HG02943 (cell line): ENCODE results near the gene ECHS1.

Experiments
- ATAC-seq: cut with Tn5 transposase; IDR thresholded peaks from one replicate; pipeline ENCODE4 v1.9.1; 2021; ENCODE audit warnings: mild to moderate bottlenecking, low read depth, moderate library complexity; ENCODE audit not compliant: unreplicated experiment

Gene ECHS1

GRCh38 chr10:133347710-133348517 is 25.2 kb downstream of the ECHS1 start:
- ATAC-seq: no peak

DNA sequence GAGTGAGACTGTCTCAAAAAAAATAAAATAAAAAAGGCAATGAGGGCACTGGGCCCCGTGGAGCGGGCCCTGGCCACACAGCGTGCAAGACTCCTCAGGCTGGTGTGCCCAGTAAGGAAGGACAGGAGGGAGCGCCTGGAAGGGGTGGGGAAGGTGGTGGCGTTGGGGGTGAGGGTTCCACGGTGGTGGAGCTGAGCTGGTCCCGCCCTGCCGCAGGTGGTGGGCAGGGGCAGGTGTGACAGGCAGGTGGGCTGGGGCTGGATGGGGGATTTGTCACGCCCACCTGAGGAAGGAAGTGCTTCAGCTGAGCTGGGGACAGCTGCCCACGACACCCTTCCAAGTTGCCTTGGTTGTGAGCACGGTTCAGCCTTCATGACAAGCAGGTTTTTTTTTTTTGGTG is 26.7 kb downstream of the ECHS1 start:
- ATAC-seq: no peak

DNA sequence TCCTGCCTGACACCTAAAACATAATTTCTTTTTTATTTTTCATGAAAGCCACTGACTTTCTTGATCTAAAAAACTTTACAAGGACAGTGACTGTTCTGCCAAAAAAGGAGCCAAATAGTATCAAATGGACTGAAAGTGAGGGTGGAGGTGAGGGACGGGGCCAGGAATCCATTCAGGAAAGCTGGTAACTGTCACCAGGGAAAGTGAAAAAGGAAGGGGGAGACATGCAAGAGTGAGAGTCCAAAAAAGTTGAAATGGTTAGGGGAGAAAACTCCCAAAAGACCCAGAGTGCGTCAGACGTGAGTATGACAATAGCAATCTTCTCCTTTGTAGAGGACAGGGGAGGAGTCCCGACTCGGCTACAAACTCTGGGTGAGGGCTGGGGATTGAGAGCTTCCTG is 28.9 kb downstream of the ECHS1 start:
- no peak for ATAC-seq

DNA sequence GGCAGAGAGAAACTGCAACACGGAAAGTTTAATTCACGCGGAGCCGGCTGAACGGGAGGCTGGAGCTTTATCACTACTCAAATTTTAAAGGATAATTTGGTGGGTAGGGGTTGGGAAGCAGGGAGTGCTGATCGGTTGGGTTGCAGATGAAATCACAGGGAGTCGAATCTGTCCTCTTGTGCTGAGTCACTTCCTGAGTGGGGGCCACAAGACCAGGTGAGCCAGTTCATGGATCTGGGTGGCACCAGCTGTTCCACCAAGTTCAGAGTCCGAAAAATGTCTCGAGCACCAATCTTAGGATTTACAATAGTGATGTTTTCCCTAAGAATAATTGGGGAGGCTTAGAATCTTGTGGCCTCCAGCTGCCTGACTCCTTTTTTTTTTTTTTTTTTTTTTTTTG is 29.6 kb downstream of the ECHS1 start:
- no peak for ATAC-seq

DNA sequence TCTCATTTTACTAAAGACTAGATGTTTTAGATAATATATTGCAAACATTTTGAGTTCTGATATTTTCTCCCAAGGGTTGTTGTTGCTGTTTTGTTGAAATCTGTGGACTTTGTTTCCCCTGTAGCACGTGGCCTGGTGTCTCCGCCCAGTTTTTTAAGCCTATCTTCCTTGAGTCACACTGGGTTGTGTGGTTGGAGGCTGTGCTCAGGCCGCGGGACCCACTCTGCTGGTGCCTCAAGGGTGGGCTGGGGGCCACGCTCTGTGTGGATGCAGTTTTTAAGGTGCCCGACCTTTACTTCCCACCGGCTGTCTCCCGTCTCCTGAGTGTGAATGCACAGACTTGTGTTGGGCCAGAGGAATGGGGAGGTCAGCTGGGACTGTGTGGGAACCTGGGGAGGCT is 30.2 kb downstream of the ECHS1 start:
- ATAC-seq: no peak

GRCh38 chr10:133341983-133342382 is 31.2 kb downstream of the ECHS1 start:
- ATAC-seq: no peak

DNA sequence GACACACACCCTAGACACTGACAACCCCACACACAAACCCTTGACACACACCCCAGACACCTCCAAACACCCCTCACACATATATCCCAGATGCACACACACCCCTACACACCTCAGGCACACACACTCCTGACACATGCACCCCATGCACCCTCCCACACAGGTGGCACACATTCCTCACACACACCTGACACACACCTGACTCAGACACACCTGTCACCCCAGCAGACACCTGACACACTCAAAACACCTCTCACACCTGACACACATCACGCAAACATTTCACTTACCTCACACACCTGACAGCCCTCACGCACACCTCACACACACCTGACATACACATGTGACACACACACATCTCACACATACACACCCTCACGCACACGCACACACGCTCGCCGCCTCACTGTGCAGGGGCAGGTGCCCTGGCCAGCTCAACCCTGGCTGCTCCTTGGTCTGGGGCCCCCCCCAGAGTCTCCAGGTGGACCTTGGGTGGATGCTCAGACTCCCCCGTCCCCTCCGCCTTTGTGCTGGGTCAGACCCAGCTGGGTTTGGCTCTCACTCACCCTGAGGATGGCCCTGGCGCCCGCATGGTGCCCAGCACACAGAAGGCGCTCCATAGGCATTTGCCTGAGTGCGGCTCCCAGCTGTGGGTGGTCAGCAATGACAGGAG is 33.3 kb downstream of the ECHS1 start:
- ATAC-seq: no peak

DNA sequence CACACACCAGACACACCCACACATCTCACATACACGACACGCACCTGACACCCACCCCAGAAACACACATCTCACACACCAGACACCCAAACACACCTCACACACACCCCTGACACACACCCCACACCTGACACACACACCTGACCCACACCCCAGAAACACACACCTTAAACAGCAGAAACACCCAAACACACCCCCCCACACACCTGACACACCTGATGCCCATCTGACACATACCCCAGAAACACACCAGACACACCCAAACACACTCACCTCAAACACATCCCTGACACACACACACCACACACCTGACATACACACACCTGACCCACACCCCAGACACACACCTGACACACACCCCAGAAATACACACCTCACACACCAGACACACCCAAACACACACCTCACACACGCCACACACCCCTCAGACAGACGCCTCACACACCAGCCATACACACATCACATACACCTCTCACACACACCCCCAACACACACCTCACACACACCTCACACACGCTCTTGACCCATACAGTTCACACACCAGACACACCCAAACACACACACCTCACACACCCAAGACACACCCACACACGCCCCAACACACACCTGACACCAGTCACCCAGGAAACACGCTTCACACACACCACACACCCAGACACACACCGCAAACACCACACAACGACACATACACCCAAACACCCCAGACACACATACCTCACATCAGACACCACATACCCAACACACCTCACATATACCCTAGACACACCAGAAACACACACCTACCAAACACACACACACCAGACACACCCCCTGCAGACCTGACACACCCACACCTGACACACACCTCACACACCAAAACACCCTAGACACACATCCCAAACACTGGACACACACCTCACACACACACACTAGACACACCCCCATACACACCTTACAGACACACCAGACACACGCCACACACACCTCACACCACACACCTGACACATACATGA is 34.8 kb downstream of the ECHS1 start:
- no peak for ATAC-seq

DNA sequence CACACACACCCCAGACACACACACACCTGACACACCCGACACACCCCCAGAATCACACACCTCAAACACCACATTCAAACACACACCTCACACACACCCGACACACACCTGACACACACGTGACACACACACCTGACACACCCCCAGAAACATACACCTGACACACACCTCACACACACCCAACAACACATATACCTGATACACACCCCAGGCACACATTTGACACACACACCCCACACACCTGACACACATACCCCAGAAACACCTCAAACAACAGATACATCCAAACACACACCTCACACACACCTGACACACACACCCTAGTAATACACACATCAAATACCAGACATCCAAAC is 35.8 kb downstream of the ECHS1 start:
- no peak for ATAC-seq

DNA sequence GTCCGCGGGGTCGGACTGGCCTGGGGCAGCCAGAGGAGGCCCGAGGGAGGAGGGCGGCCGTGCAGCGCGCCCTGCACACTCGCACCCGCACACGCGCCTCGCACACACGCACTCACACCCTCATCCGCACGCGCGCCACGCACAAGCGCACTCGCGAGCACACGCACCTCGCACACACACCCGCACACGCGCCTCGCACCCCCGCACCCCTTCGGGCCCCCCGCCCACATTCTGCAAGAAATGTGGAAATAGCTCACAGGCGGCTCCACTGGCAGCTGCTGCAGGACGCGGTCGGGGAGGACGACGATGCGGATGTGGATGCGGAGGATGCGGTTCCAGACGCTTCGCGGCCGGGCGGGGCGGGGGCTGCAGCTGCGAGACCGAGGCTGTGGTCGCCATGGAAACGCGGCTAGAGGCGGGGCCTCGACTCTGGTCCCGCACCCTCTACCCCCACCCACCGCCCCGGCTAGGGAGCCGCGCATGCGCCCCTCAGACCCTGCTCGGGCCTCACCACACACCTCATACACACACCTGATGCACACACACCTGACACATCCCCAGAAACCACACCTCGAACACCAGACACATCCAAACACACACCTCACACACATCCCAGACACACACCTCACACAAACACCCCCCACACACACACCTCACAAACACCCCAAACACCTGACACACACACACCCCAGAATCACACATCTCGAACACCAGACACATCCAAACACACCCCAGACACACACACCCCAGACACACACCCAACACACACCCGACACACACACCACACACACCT is 36.4 kb downstream of the ECHS1 start, which contains the start of gene CALY:
Gene CALY, minus strand, starts transcription at position 320 of the 793 bp plus-strand sequence. CDS start 7,907 bp downstream, outside the sequence.
- ATAC-seq: no peak

- no peak for ATAC-seq
These were observed 37.0 kb downstream of the ECHS1 start for GRCh38 chr10:133336118-133336576.

DNA sequence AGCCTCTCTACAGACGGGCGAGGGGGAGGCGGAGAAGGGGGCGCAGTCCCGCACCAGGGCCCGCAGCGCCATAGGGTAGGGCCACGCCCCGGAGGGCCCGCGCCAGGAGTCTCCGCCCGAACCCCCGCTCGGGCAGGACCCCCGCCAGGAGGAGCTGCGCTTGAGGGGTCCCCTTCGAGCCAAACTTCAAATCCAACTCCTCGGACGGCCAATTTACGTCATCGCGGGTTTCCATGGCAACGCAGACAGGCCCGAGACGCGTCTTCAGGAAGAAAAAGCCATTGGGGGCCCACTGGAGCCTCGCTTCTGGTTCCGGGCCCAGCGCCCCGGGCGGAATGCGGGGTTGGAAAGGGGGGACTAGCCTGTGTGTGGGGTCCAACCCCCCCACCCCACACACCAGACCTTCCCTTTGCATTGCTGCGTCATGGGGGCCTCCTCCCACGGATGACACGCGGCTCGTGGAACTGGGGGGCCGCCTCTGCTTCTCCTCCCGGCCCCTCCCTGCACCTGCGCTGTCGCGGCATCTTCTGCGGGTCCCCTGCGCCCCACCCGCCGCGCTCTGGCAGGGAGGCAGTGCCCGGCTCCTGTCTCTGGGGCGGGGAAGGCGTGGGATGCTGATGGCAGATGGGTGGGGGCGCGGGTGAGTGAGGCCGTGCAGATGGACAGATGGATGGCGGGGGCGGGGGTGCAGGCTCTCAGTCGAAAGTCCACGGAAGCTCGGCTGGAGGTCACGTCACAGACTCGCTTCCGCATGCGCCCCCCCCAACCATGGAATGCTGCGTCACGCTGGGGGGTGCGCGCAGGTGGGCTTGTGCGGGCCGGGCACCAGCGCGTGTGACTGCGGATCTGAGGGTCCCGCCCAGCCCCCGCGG is 37.7 kb downstream of the ECHS1 start:
- no peak for ATAC-seq

- ATAC-seq: no peak
These were observed 38.5 kb downstream of the ECHS1 start for GRCh38 chr10:133334503-133335245.

DNA sequence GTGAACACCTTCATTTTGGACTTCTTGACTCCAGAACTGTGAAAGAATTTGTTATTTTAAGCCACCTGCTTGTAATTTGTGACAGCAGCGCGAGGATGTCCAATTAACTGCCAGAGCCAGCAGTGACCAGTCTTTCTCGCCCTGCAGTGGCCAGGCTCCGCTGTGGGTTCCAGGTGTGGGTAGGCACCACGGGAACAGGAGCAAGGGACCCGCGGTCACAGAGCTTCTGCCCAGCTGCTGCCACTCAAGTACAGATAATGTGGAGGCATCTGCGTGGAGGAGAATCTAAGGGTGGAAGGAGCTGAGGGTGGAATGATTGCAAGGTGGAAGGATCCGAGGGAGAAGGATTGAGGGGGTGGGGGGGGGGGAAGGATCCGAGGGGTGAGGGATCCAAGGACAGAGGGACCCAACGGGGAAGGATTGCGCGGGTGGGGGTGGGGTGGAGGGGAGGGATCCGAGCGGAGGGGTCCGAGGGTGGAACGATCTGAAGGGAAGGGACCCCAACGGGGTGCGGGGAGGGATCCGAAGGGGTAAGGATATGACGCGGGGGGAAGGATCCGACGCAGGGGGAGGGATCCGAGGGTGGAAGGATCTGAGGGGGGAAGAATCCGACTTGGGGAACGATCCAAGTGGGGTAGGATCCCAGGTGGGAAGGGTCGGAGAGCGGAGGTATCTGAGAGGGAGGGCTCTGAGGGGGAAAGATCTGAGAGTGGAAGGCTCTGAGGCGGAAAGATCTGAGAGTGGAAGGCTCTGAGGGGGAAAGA is 40.0 kb downstream of the ECHS1 start:
- ATAC-seq: no peak

GRCh38 chr10:133329491-133330202 is 43.5 kb downstream of the ECHS1 start:
- ATAC-seq: peak; percentile 76

GRCh38 chr10:133328358-133329343 is 44.5 kb downstream of the ECHS1 start:
- no peak for ATAC-seq
